ENCODE results near the gene PCGF5.

GRCh38 chr10:91298224-91298871 is 77.9 kb downstream of the PCGF5 start:
- TF ChIP-seq ZBTB10 (tag by site-specific recombination; IDR thresholded peaks at IDR 0.05) (no peak), CTCF (tag by site-specific recombination; IDR thresholded peaks at IDR 0.05) (peak; percentile 92), ZNF488 (tag by site-specific recombination; IDR thresholded peaks at IDR 0.05) (no peak), ZNF302 (tag by site-specific recombination; IDR thresholded peaks at IDR 0.05; ENCODE audit: low read depth) (no peak)

Measured in HEK293 (cell line).